NB4 (cell line): ENCODE measurements around the gene RETREG1.

ENCODE experiments used
- DNase-seq: peaks from one replicate; pipeline ENCODE4 v3.0.0; 2010; ENCODE audit warnings: low read depth
- H3K4me3 ChIP-seq: one replicate; pipeline ENCODE4 v1.5.1; 2011; ENCODE audit warnings: mild to moderate bottlenecking, low read depth, low read length, moderate library complexity
- CTCF ChIP-seq: IDR thresholded peaks from one replicate; pipeline ENCODE4 v1.5.1; 2012; ENCODE audit warnings: low read depth, low read length
- MYC ChIP-seq: IDR thresholded peaks from 2 replicates; pipeline ENCODE4 v1.6.1; 2011; ENCODE audit warnings: low read depth, low read length
- POLR2A ChIP-seq: IDR thresholded peaks from 2 replicates; pipeline ENCODE4 v1.6.1; 2011; ENCODE audit warnings: mild to moderate bottlenecking; ENCODE audit not compliant: insufficient read length; ENCODE audit errors: extremely low read depth
- TF ChIP-seq, protein P1 (sequence below): IDR thresholded peaks from 2 replicates; pipeline ENCODE4 v1.6.1; 2011; ENCODE audit warnings: low read depth, low read length

RETREG1 gene

GRCh38 chr5:16550316-16550952 is 66.4 kb downstream of the RETREG1 start:
- no peak overlapping the region for H3K4me3 ChIP-seq
- DNase-seq: peak; percentile 67
- TF ChIP-seq, protein P1, sequence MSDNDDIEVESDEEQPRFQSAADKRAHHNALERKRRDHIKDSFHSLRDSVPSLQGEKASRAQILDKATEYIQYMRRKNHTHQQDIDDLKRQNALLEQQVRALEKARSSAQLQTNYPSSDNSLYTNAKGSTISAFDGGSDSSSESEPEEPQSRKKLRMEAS: peak; percentile 72
- TF ChIP-seq POLR2A: no peak
- TF ChIP-seq CTCF: peak; percentile 91
- TF ChIP-seq MYC: peak; percentile 51; the same call in 1 of the 2 replicates

- H3K4me3 ChIP-seq: no peak overlapping the region
- no peak for DNase-seq
- TF ChIP-seq, protein P1: no peak
Observed at GRCh38 chr5:16549491-16550206, 67.1 kb downstream of the RETREG1 start.

DNA sequence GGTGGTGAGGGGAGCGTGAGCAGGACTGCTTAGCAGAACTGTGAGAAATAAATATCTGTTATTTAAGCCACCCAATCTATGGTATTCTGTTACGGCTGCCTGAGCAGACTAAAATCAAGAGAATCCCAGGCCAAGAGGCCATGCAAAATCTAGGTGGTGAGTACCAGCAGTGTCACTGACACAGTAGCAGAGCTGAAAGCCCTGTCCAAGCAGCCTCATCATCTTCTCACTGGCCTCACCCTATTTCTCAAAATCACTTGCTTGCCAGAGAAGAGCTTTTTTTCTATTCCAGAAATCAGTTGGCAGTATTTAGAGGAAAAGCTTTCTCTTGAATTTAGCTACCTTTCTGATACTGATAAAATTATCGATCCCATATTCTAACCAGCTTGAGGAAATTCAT is 68.0 kb downstream of the RETREG1 start:
- no peak for TF ChIP-seq CTCF
- TF ChIP-seq MYC: no peak
- TF ChIP-seq, protein P1: no peak
- no peak for TF ChIP-seq POLR2A
- DNase-seq: no peak
- no peak overlapping the region for H3K4me3 ChIP-seq

GRCh38 chr5:16548115-16548514 is 68.7 kb downstream of the RETREG1 start:
- no peak for DNase-seq
- no peak for TF ChIP-seq POLR2A
- no peak for TF ChIP-seq CTCF
- TF ChIP-seq, protein P1: no peak
- TF ChIP-seq MYC: no peak
- no peak overlapping the region for H3K4me3 ChIP-seq

- DNase-seq: no peak
- TF ChIP-seq MYC: no peak
Observed at GRCh38 chr5:16547200-16547842, 69.5 kb downstream of the RETREG1 start.

DNA sequence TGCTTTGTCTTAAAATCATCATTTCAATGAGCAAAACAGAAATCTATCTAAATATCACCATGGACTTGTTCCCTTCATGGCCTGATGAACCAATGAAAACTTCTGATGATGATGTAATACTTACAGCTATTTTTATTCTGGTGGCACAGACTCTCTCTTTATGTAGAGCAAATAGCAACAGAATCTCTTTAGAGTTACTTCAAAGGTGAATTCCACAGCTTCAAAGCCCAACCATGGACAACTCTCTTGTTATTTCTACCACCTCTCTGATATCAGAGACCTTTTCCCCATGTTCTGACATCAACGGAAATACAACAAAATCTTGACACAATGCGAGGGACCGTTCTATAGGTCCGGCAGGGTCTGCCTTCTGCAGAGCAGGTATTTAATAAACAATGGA is 70.1 kb downstream of the RETREG1 start:
- no peak overlapping the region for H3K4me3 ChIP-seq
- TF ChIP-seq CTCF (no peak), POLR2A (no peak), MYC (no peak)
- TF ChIP-seq, protein P1: no peak
- DNase-seq: no peak

More at GRCh38 chr5:16547200-16547842, 69.5 kb downstream of the RETREG1 start:
- no peak overlapping the region for H3K4me3 ChIP-seq
